Breast epithelium (tissue), 3 donors: ENCODE results near the gene ARHGAP18.

Experiments used
- CTCF ChIP-seq, 3 donors: fragments of 450-650 bp; IDR thresholded peaks; one replicate each; pipeline ENCODE4 v1.5.1; 2016 to 2017; ENCODE audit warnings: antibody characterized with exemption in 3 of 3, mild to moderate bottlenecking in 3 of 3, moderate library complexity in 3 of 3
- POLR2A ChIP-seq: fragments of 450-650 bp; IDR thresholded peaks from one replicate; pipeline ENCODE4 v1.6.1; 2016; ENCODE audit warnings: antibody characterized with exemption, mild to moderate bottlenecking, moderate library complexity
- POLR2AphosphoS5 ChIP-seq, 3 donors: sonication (generic); formaldehyde crosslinking; IDR thresholded peaks; one replicate each; pipeline ENCODE4 v1.6.1; 2017; ENCODE audit warnings: antibody characterized with exemption in 3 of 3

- TF ChIP-seq POLR2A (no peak), POLR2AphosphoS5 (IDR thresholded peaks at IDR 0.05) (no peak), CTCF (IDR thresholded peaks at IDR 0.05) (no peak)
Observed at GRCh38 chr6:129659590-129660345, 50.2 kb downstream of the ARHGAP18 start.
